Measurements from ENCODE around the gene ARAP3. TPM values are rescaled to one million over a fixed set of nuclear protein-coding genes. Genes with fewer than 3 reads are reported as not detected.

Gene ARAP3
- total RNA-seq, 1 experiment from 2014 or later: 27.6 TPM

DNA sequence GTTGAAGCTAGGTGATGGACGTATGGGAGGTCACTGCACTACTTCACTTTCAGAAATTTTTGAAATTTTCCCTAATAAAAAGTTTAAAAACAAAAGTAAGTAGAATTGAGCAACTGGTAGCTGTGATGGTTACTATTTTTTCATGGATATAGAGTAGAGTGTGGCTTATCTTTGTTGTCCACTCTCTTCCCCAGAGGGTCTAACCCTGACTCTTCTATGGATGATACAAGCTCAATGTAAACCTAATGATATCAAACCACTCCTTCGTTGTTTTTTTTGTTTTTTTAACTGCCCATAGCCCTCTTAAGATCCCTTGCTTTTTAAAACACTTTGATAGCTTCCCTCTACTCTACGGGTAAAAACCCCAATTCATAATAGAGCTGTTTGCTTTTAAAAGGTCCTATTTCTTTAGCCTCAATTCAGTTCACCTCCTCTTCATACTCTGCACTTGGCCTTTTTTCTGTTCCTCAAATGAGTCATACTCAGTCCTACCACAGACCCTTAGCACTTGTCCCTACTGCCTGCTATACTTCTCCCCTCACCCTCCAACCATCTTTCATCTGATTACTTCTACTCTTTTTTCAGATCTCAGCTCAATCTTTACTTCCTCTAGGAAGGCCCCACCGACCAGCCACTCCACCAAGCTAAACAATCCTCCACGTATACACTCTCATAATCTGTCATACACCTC, 48.0 kb downstream of the ARAP3 start:
- Histone ChIP-seq H3K4ac (ENCODE audit: low read depth, low read length) (no peak overlapping the region), H4K20me1 (ENCODE audit: control insufficient read depth, insufficient read depth, insufficient read length) (no peaks in the 10 kb centered on the region), H3K23me2 (ENCODE audit: insufficient read length, low read depth, low read length, poor library complexity, severe bottlenecking) (peaks cover 14% of the 10 kb centered on the region), H3K14ac (ENCODE audit: insufficient read depth, low read length) (no peak overlapping the region), H3K56ac (ENCODE audit: insufficient read length, low read depth, low read length) (no peak overlapping the region), H3K27me3 (ENCODE audit: insufficient read depth, low read length) (no peaks in the 10 kb centered on the region), H2AK5ac (ENCODE audit: insufficient read length, low read length) (no peak overlapping the region), H3K9me3 (ENCODE audit: control insufficient read depth, low read depth, low read length) (no peaks in the 10 kb centered on the region), H3K18ac (ENCODE audit: insufficient read length, low read depth, low read length) (no peak overlapping the region), H4K91ac (ENCODE audit: insufficient read length, low read depth, low read length) (no peak overlapping the region), H2BK20ac (ENCODE audit: low read depth, low read length, poor library complexity, severe bottlenecking) (no peak overlapping the region), H3K9ac (ENCODE audit: extremely low read depth, insufficient read length, low read length) (no peak overlapping the region), H3K4me2 (ENCODE audit: insufficient read depth, insufficient read length, low read length) (no peak overlapping the region), H3T11ph (ENCODE audit: low read length) (no peak overlapping the region), H3K79me2 (ENCODE audit: insufficient read depth, low read length) (peaks cover 10% of the 10 kb centered on the region; the same call in 1 of the 2 replicates), H2BK120ac (ENCODE audit: low read depth, low read length, poor library complexity, severe bottlenecking) (no peak overlapping the region), H2BK12ac (ENCODE audit: insufficient read length, low read depth, low read length) (no peak overlapping the region), H3K23ac (ENCODE audit: insufficient read length, low read depth, low read length) (no peak overlapping the region), H3K4me1 (ENCODE audit: insufficient read depth, low read length) (peaks cover 4% of the 10 kb centered on the region; the same call in 1 of the 2 replicates), H3K27ac (ENCODE audit: insufficient read length, low read depth, low read length) (no peak overlapping the region), H3K79me1 (ENCODE audit: insufficient read depth, low read depth, low read length, poor library complexity, severe bottlenecking) (peaks cover 10% of the 10 kb centered on the region), H2BK5ac (ENCODE audit: insufficient read length, low read length) (no peak overlapping the region), H4K5ac (ENCODE audit: insufficient read length, low read depth, low read length) (no peak overlapping the region), H4K8ac (replicated peaks; ENCODE audit: insufficient read length, low read depth, low read length) (no peak overlapping the region), H2AFZ (ENCODE audit: low read length) (no peak overlapping the region), H2BK15ac (ENCODE audit: low read depth, low read length) (no peak overlapping the region)
- WGBS (ENCODE audit: extremely low coverage, insufficient read length, low lambda C conversion rate): 100% methylated on average over 1 of the region's 5 CpGs
- H3K4me1 Mint-ChIP-seq: peaks cover 18 to 23% of the 10 kb centered on the region in 2 experiments
- peaks cover 2% of the 10 kb centered on the region for H3K27me3 Mint-ChIP-seq (ENCODE audit: low read depth)
- TF ChIP-seq, protein P1, sequence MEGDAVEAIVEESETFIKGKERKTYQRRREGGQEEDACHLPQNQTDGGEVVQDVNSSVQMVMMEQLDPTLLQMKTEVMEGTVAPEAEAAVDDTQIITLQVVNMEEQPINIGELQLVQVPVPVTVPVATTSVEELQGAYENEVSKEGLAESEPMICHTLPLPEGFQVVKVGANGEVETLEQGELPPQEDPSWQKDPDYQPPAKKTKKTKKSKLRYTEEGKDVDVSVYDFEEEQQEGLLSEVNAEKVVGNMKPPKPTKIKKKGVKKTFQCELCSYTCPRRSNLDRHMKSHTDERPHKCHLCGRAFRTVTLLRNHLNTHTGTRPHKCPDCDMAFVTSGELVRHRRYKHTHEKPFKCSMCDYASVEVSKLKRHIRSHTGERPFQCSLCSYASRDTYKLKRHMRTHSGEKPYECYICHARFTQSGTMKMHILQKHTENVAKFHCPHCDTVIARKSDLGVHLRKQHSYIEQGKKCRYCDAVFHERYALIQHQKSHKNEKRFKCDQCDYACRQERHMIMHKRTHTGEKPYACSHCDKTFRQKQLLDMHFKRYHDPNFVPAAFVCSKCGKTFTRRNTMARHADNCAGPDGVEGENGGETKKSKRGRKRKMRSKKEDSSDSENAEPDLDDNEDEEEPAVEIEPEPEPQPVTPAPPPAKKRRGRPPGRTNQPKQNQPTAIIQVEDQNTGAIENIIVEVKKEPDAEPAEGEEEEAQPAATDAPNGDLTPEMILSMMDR (conservative IDR thresholded peaks at IDR 0.05): no peak
- H3K27ac Mint-ChIP-seq: no peak overlapping the region; a peak in 1 of 7 replicates
- H3K9me3 Mint-ChIP-seq: no peaks in the 10 kb centered on the region; a peak in 1 of 5 replicates
- peaks cover 10 to 30% (median 21%) of the 10 kb centered on the region in 3 experiments; a peak in 6 of 7 replicates for H3K36me3 Mint-ChIP-seq (ENCODE audit: insufficient read depth in 1 of 3, low read depth in 3 of 3)
- DNase-seq: no peak
- no peak overlapping the region; a peak in 1 of 5 replicates for H3K4me3 Mint-ChIP-seq

Measured in H9 (cell line).